ENCODE results near the gene FGG.

- TF ChIP-seq CTCF (conservative IDR thresholded peaks at IDR 0.05) (no peak), EZH2 (IDR thresholded peaks at IDR 0.05; ENCODE audit: low read depth) (no peak)
Measured at GRCh38 chr4:154583677-154584076, 28.8 kb downstream of the FGG start.

Data from PC-9 (cell line).